Measurements from ENCODE around the gene PDZRN3.

DNA sequence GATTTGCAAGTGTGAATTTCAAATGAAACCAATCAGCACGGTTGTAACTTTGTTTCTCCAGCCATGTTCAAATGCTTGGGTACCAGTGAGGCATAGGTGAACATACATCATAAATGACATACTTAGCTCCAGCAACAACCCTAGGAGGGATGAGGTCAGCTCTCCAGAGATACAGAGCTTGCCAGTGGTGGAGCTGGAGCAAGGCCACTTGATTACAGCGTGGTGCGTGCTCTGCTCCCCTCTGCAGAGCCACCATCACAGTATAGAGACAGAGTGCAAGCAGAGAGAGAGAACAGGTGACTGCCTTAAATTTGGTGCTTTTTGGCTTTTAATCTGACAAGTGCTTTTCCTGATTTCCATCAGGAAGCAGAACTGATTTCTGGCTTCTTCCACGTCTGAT lies 275.1 kb downstream of the PDZRN3 start:
- TF ChIP-seq JUN (IDR thresholded peaks at IDR 0.05; ENCODE audit: borderline replicate concordance, insufficient read depth, insufficient read length, low read depth) (no peak), POLR2A (IDR thresholded peaks at IDR 0.05; ENCODE audit: low read depth, low read length) (no peak), EZH2 (IDR thresholded peaks at IDR 0.05; ENCODE audit: borderline replicate concordance, low read depth, low read length, severe bottlenecking) (no peak)
- TF ChIP-seq, protein P1, sequence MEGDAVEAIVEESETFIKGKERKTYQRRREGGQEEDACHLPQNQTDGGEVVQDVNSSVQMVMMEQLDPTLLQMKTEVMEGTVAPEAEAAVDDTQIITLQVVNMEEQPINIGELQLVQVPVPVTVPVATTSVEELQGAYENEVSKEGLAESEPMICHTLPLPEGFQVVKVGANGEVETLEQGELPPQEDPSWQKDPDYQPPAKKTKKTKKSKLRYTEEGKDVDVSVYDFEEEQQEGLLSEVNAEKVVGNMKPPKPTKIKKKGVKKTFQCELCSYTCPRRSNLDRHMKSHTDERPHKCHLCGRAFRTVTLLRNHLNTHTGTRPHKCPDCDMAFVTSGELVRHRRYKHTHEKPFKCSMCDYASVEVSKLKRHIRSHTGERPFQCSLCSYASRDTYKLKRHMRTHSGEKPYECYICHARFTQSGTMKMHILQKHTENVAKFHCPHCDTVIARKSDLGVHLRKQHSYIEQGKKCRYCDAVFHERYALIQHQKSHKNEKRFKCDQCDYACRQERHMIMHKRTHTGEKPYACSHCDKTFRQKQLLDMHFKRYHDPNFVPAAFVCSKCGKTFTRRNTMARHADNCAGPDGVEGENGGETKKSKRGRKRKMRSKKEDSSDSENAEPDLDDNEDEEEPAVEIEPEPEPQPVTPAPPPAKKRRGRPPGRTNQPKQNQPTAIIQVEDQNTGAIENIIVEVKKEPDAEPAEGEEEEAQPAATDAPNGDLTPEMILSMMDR (IDR thresholded peaks at IDR 0.05; ENCODE audit: extremely low read depth in 1 of 2, insufficient read depth in 1 of 2, low read depth in 1 of 2, low read length in 2 of 2) = no peak
- TF ChIP-seq, protein P2, sequence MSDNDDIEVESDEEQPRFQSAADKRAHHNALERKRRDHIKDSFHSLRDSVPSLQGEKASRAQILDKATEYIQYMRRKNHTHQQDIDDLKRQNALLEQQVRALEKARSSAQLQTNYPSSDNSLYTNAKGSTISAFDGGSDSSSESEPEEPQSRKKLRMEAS (IDR thresholded peaks at IDR 0.05; ENCODE audit: insufficient read depth, insufficient read length) = no peak
